Measurements from ENCODE around the gene KCNMA1.

DNA sequence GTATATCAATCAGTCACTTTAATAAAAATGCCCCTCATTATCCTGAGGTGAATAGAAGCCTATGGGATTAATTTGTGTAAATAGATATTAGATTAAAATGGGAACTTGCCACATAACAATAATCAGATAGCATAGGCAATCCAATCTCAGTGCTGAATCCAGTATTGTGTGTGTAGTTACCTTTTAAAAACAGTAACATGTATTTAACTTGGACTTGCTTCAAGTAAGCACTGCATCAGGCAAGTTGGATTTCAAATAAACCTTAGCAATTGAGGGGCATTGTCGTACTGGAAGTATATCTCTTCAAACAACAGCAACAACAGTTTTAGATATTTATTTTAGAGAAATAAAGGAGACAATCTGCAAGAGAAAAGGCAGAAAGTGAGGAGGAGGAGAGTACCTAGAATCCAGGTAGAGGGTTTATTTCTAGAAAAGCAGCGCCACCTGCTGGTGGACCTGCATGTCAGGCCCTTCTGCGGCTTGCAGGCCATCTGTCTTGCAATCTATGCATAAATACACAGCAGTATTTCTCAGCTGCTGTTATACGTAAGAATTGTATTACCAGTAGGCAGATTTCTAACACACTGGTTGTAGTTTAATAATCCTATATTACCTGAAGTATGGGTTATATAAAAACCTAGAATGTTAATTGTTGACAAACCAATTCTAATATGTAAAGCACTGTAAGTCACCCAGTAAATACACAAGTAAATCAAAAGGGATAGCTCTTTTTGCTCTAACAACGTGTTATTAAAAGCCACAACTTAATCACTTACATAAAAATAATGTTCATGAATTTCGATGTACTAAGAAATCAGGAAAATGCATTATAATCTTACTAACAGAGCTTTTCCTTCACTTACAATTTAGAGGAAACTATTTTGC lies 652.8 kb downstream of the KCNMA1 start:
- TF ChIP-seq, protein P1, sequence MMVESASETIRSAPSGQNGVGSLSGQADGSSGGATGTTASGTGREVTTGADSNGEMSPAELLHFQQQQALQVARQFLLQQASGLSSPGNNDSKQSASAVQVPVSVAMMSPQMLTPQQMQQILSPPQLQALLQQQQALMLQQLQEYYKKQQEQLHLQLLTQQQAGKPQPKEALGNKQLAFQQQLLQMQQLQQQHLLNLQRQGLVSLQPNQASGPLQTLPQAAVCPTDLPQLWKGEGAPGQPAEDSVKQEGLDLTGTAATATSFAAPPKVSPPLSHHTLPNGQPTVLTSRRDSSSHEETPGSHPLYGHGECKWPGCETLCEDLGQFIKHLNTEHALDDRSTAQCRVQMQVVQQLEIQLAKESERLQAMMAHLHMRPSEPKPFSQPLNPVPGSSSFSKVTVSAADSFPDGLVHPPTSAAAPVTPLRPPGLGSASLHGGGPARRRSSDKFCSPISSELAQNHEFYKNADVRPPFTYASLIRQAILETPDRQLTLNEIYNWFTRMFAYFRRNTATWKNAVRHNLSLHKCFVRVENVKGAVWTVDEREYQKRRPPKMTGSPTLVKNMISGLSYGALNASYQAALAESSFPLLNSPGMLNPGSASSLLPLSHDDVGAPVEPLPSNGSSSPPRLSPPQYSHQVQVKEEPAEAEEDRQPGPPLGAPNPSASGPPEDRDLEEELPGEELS (CRISPR knock-in tag; IDR thresholded peaks at IDR 0.05; ENCODE audit: borderline replicate concordance), result no peak
- TF ChIP-seq CREB1 (IDR thresholded peaks at IDR 0.05) (no peak), CREB1 (CRISPR knock-in tag; IDR thresholded peaks at IDR 0.05) (no peak), SMAD3 (CRISPR knock-in tag; conservative IDR thresholded peaks at IDR 0.05) (no peak)
- TF ChIP-seq, protein P2, sequence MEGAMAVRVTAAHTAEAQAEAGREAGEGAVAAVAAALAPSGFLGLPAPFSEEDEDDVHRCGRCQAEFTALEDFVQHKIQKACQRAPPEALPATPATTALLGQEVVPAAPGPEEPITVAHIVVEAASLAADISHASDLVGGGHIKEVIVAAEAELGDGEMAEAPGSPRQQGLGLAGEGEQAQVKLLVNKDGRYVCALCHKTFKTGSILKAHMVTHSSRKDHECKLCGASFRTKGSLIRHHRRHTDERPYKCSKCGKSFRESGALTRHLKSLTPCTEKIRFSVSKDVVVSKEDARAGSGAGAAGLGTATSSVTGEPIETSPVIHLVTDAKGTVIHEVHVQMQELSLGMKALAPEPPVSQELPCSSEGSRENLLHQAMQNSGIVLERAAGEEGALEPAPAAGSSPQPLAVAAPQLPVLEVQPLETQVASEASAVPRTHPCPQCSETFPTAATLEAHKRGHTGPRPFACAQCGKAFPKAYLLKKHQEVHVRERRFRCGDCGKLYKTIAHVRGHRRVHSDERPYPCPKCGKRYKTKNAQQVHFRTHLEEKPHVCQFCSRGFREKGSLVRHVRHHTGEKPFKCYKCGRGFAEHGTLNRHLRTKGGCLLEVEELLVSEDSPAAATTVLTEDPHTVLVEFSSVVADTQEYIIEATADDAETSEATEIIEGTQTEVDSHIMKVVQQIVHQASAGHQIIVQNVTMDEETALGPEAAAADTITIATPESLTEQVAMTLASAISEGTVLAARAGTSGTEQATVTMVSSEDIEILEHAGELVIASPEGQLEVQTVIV (CRISPR knock-in tag; IDR thresholded peaks at IDR 0.05; ENCODE audit: borderline replicate concordance), result no peak
